Measurements from ENCODE around the gene EYA3. TPM values are rescaled to one million over a fixed set of nuclear protein-coding genes. Genes with fewer than 3 reads are reported as not detected.

EYA3 gene
- total RNA-seq, 1 experiment from 2014 or later, result 32.7 TPM

DNA sequence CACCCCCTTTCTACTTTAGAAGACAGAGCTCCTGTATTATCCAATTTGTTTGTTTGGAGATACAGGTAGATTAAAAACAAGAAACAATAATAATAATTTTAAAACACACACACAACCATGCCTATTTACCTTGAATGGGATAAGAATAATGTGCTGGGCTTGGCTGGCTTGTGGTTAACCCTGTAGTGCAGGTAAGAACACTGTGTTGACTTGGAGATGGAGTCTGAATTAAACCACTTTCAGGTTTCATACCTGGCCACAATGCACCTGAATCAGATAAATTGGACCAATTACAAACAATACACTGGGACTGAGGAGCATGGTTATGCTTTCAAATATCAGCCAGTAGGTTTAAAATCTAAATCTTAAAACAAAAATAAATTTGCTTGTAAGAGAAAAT, 60.8 kb downstream of the EYA3 start:
- Histone ChIP-seq H2BK20ac (ENCODE audit: low read depth, low read length, poor library complexity, severe bottlenecking) (no peak overlapping the region), H3K23ac (ENCODE audit: insufficient read length, low read depth, low read length) (no peak overlapping the region), H2BK12ac (ENCODE audit: insufficient read length, low read depth, low read length) (no peak overlapping the region), H3K4me2 (ENCODE audit: insufficient read depth, insufficient read length, low read length) (no peak overlapping the region), H4K5ac (ENCODE audit: insufficient read length, low read depth, low read length) (no peak overlapping the region), H3K9ac (ENCODE audit: extremely low read depth, insufficient read length, low read length) (no peak overlapping the region), H3K79me2 (ENCODE audit: insufficient read depth, low read length) (no peaks in the 10 kb centered on the region), H4K91ac (ENCODE audit: insufficient read length, low read depth, low read length) (no peak overlapping the region), H4K8ac (replicated peaks; ENCODE audit: insufficient read length, low read depth, low read length) (no peak overlapping the region), H3K56ac (ENCODE audit: insufficient read length, low read depth, low read length) (no peak overlapping the region), H3K27ac (ENCODE audit: insufficient read length, low read depth, low read length) (no peak overlapping the region), H3K79me1 (ENCODE audit: insufficient read depth, low read depth, low read length, poor library complexity, severe bottlenecking) (no peaks in the 10 kb centered on the region), H3K9me3 (ENCODE audit: control insufficient read depth, low read depth, low read length) (no peaks in the 10 kb centered on the region), H3K4ac (ENCODE audit: low read depth, low read length) (no peak overlapping the region), H4K20me1 (ENCODE audit: control insufficient read depth, insufficient read depth, insufficient read length) (no peaks in the 10 kb centered on the region), H3K4me1 (ENCODE audit: insufficient read depth, low read length) (no peaks in the 10 kb centered on the region), H3K23me2 (ENCODE audit: insufficient read length, low read depth, low read length, poor library complexity, severe bottlenecking) (no peaks in the 10 kb centered on the region), H2BK5ac (ENCODE audit: insufficient read length, low read length) (no peak overlapping the region), H2BK15ac (ENCODE audit: low read depth, low read length) (no peak overlapping the region), H3K14ac (ENCODE audit: insufficient read depth, low read length) (no peak overlapping the region), H2BK120ac (ENCODE audit: low read depth, low read length, poor library complexity, severe bottlenecking) (no peak overlapping the region), H2AFZ (ENCODE audit: low read length) (no peak overlapping the region), H3T11ph (ENCODE audit: low read length) (no peak overlapping the region), H3K27me3 (ENCODE audit: insufficient read depth, low read length) (no peaks in the 10 kb centered on the region), H3K18ac (ENCODE audit: insufficient read length, low read depth, low read length) (no peak overlapping the region), H2AK5ac (ENCODE audit: insufficient read length, low read length) (no peak overlapping the region)
- DNase-seq, result no peak
- Mint-ChIP-seq H3K4me1 (no peaks in the 10 kb centered on the region), H3K27me3 (ENCODE audit: low read depth) (no peaks in the 10 kb centered on the region), H3K4me3 (no peak overlapping the region), H3K36me3 (ENCODE audit: insufficient read depth in 1 of 3, low read depth in 3 of 3) (no peaks in the 10 kb centered on the region; a peak in 2 of 7 replicates), H3K27ac (no peak overlapping the region), H3K9me3 (no peaks in the 10 kb centered on the region)
- TF ChIP-seq, protein P1, sequence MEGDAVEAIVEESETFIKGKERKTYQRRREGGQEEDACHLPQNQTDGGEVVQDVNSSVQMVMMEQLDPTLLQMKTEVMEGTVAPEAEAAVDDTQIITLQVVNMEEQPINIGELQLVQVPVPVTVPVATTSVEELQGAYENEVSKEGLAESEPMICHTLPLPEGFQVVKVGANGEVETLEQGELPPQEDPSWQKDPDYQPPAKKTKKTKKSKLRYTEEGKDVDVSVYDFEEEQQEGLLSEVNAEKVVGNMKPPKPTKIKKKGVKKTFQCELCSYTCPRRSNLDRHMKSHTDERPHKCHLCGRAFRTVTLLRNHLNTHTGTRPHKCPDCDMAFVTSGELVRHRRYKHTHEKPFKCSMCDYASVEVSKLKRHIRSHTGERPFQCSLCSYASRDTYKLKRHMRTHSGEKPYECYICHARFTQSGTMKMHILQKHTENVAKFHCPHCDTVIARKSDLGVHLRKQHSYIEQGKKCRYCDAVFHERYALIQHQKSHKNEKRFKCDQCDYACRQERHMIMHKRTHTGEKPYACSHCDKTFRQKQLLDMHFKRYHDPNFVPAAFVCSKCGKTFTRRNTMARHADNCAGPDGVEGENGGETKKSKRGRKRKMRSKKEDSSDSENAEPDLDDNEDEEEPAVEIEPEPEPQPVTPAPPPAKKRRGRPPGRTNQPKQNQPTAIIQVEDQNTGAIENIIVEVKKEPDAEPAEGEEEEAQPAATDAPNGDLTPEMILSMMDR (conservative IDR thresholded peaks at IDR 0.05), result no peak

Data from H9 (cell line).